Heart right ventricle (tissue), 16 donors: ENCODE measurements around the gene EXOC6. TPM values are rescaled to one million over a fixed set of nuclear protein-coding genes. Genes with fewer than 3 reads are reported as not detected.

Experiments
- ATAC-seq, 8 donors: fragments of 200-7000 bp; cut with Tn5 transposase; one replicate each; pipeline ENCODE4 v1.9.1; 2020; ENCODE audit warnings: mild to moderate bottlenecking in 8 of 8, moderate library complexity in 8 of 8, moderate number of reproducible peaks in 1 of 8
- DNase-seq, 2 donors: peaks; one replicate each; pipeline ENCODE4 v3.0.0-alpha.2; 2020
- H3K27ac ChIP-seq, 10 donors: fragments of 200-600 bp; sonication (generic) in 2 of 10; one replicate each; pipeline versions ENCODE4 v1.5.0 to v1.8.0; 2020 to 2022; ENCODE audit warnings: mild to moderate bottlenecking in 3 of 10
- H3K27me3 ChIP-seq, 7 donors: fragments of 200-600 bp; one replicate each; pipeline ENCODE4 v1.8.0; 2021 to 2022; ENCODE audit warnings: mild to moderate bottlenecking in 2 of 7
- H3K36me3 ChIP-seq, 9 donors: fragments of 200-600 bp; sonication (generic) in 1 of 9; one replicate each; pipeline versions ENCODE4 v1.5.0 to v1.8.0; 2020 to 2022; ENCODE audit warnings: mild to moderate bottlenecking in 2 of 9
- H3K4me1 ChIP-seq, 9 donors: fragments of 200-600 bp; sonication (generic) in 1 of 9; one replicate each; pipeline versions ENCODE4 v1.5.0 to v1.8.0; 2020 to 2022; ENCODE audit warnings: mild to moderate bottlenecking in 4 of 9
- H3K4me3 ChIP-seq, 10 donors: fragments of 200-600 bp; sonication (generic) in 2 of 10; one replicate each; pipeline versions ENCODE4 v1.5.0 to v1.8.0; 2020 to 2022; ENCODE audit warnings: mild to moderate bottlenecking in 7 of 10, moderate library complexity in 2 of 10
- H3K9me3 ChIP-seq, 11 donors: fragments of 200-600 bp in 10 of 11; sonication (generic) in 2 of 11; one replicate each; pipeline versions ENCODE4 v1.5.0 to v1.8.0; 2013 to 2022; ENCODE audit warnings: mild to moderate bottlenecking in 2 of 11, control low read depth in 1 of 11, moderate library complexity in 1 of 11
- CTCF ChIP-seq, 9 donors: fragments of 200-600 bp; sonication (generic) in 2 of 9; IDR thresholded peaks; one replicate each; pipeline versions ENCODE4 v1.5.0 to v1.8.0; 2021 to 2022; ENCODE audit warnings: antibody characterized with exemption in 9 of 9, mild to moderate bottlenecking in 5 of 9, moderate library complexity in 1 of 9
- WGBS, 2 donors: extraction: QIAGEN DNeasy Blood & Tissue Kit; methylation state at CpG; one replicate each; pipeline ENCODE4 v1.1.7; 2013; ENCODE audit warnings: inconsistent platforms in 1 of 2; 5-methylcytosine and 5-hydroxymethylcytosine counted together
- intact Hi-C, 10 donors: fragments of 100-400 bp; cut with DNase I; formaldehyde crosslinking; loops; one replicate each; pipeline versions ENCODE4 v1.11.1 to v1.14.2; 2022
- polyA plus RNA-seq, 2 donors: library from polyadenylated mRNA; stranded (reverse); fragments of 200-250 nt; gene quantifications; one replicate each; pipeline ENCODE4 v1.2.3, GENCODE V29; 2013
- total RNA-seq, 10 donors: library from RNA; stranded (reverse); fragmentation: NEBNext Ultra II Directional in 3 of 10; extraction: Animal tissue kit (Norgen Biotek cat#: 25700) in 3 of 10; gene quantifications; one replicate each; pipeline versions ENCODE4 v1.2.1 to v1.2.4, GENCODE V29; 2021 to 2023
- donor health status: Arrhythmogenic right ventricular cardiomyopathy.
- donor health status: ischemic (EF 13 %, LVEDD 7.1; RV severe dilation, severe dysfunction).
- donor health status: healthy with polysubstance abuse.
- donor health status: DM: no; HTN: yes; CAD: no.
- donor health status: DM: no; HTN: no; CAD: no.
- donor health status: ischemic (EF 25% LVEDD 6.9; RV normal size, moderate dysfunction).
- donor health status: ischemic (EF 25% LVEDD 5.7; RV mildly dilated, moderate dysfunction).
- donor health status: healthy.
- donor health status: DM: yes; HTN: yes; CAD: no.
- donor health status: Ischemic cardiomyopathy.
- donor health status: ischemic (EF 35%, LVEDD 5.7; RV mildly dilated, moderate dysfunction).
- donor health status: nonischemic (EF 11% LVEDD 7.7; RV severe dilation, severe dysfunction).
- donor health status: DM: yes; HTN: yes; CAD: no.
- donor health status: PGD.
- donor health status: ischemic (EF 29% LVEDD 5.4; RV normal size, mild dysfunction).
- donor health status: nonischemic (EF 23%, LVEDD 6.1; RV moderate dilation, normal function).

The EXOC6 gene
- total and polyA plus RNA-seq, 12 donors, result 3.3 to 11.7 (median 9.2) TPM

- no peak overlapping the region for H3K27ac ChIP-seq
- peaks cover 26 to 100% (median 95%) of the 10 kb centered on the region in 7 donors for H3K27me3 ChIP-seq
- WGBS, 2 donors, result 2 to 3% methylated on average over 34 of the region's 34 CpGs
- H3K9me3 ChIP-seq, result no peaks in the 10 kb centered on the region
- no peak for TF ChIP-seq CTCF (IDR thresholded peaks at IDR 0.05)
- peaks cover 9 to 50% (median 48%) of the 10 kb centered on the region in 9 donors for H3K4me1 ChIP-seq
- intact Hi-C loops, result no loop called here
- H3K36me3 ChIP-seq, result no peaks in the 10 kb centered on the region
- H3K4me3 ChIP-seq, result peak overlapping the region in 9 of 10 donors; percentile 32 to 55 (median 47)
- ATAC-seq (peak in 1 of 8 donors; percentile 19), DNase-seq (no peak)
These were observed 224.6 kb downstream of the EXOC6 start for GRCh38 chr10:93072713-93073538.

GRCh38 chr10:93073539-93074146, 225.3 kb downstream of the EXOC6 start, which contains the start of gene CYP26A1:
Gene CYP26A1 (plus strand): TSS chr10:93073893. CDS start chr10:93073935, 42 bp downstream.
- Histone ChIP-seq H3K27ac (no peak within 1 kb of the TSS), H3K4me3 (peak within 1 kb of the TSS; percentile 22 to 55 (median 42)), H3K4me1 (peaks cover 9 to 43% (median 41%) of the 10 kb centered on the region in 9 donors), H3K9me3 (no peaks in the 10 kb centered on the region), H3K36me3 (no peaks in the 10 kb centered on the region), H3K27me3 (peaks cover 26 to 100% (median 93%) of the 10 kb centered on the region in 7 donors)
- intact Hi-C loops, result no loop called here
- ATAC-seq (peak in 3 of 8 donors; percentile 9 to 38 (median 26)), DNase-seq (no peak)
- TF ChIP-seq CTCF (IDR thresholded peaks at IDR 0.05), result no peak
- 1% methylated on average over 48 to 52 of the region's 52 CpGs for WGBS, 2 donors

DNA sequence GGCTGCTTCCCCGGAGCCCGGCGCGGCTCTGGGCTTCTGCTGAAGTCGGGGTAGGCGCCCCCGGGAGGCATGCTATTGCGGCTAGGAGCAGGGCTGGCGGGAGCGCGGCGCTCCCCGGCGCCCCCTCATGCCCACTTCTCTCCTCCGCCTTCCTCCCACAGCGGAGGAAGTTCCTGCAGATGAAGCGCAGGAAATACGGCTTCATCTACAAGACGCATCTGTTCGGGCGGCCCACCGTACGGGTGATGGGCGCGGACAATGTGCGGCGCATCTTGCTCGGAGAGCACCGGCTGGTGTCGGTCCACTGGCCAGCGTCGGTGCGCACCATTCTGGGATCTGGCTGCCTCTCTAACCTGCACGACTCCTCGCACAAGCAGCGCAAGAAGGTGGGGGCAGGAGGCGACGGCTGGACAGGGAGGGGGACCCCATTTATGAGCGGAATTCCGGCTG, 225.9 kb downstream of the EXOC6 start:
- peaks cover 9 to 40% (median 37%) of the 10 kb centered on the region in 9 donors for H3K4me1 ChIP-seq
- intact Hi-C loops, result no loop called here
- peaks cover 26 to 100% (median 93%) of the 10 kb centered on the region in 7 donors for H3K27me3 ChIP-seq
- H3K4me3 ChIP-seq, result peak overlapping the region in 9 of 10 donors; percentile 32 to 49 (median 47)
- 0 to 1% methylated on average over 40 of the region's 40 CpGs for WGBS, 2 donors
- TF ChIP-seq CTCF (IDR thresholded peaks at IDR 0.05), result no peak
- no peaks in the 10 kb centered on the region for H3K9me3 ChIP-seq
- ATAC-seq (no peak), DNase-seq (no peak)
- H3K27ac ChIP-seq, result no peak overlapping the region
- no peaks in the 10 kb centered on the region for H3K36me3 ChIP-seq

DNA sequence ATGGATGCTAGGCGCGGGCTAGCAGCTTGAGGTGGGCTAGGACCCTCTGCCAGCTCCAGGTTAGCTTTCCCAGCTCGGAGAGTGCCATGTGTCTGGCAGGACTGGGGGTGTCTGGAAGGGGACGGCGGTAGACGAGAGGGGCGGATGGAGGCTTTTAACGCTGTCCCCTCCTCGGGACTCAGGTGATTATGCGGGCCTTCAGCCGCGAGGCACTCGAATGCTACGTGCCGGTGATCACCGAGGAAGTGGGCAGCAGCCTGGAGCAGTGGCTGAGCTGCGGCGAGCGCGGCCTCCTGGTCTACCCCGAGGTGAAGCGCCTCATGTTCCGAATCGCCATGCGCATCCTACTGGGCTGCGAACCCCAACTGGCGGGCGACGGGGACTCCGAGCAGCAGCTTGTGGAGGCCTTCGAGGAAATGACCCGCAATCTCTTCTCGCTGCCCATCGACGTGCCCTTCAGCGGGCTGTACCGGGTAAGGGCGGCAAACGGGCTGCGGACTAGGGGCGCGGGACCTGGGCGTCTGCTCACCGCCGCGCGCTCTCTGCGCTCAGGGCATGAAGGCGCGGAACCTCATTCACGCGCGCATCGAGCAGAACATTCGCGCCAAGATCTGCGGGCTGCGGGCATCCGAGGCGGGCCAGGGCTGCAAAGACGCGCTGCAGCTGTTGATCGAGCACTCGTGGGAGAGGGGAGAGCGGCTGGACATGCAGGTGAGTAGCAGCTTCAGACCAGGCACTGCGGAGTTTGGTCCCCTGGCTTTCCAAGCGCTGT, 226.5 kb downstream of the EXOC6 start:
- Histone ChIP-seq H3K27ac (no peak overlapping the region), H3K36me3 (no peaks in the 10 kb centered on the region), H3K4me3 (peak overlapping the region in 5 of 10 donors; percentile 47 to 49 (median 48)), H3K9me3 (no peaks in the 10 kb centered on the region), H3K4me1 (peaks cover 9 to 40% (median 36%) of the 10 kb centered on the region in 9 donors), H3K27me3 (peaks cover 26 to 100% (median 93%) of the 10 kb centered on the region in 7 donors)
- DNase-seq (no peak), ATAC-seq (no peak)
- no peak for TF ChIP-seq CTCF (IDR thresholded peaks at IDR 0.05)
- intact Hi-C loops, result no loop called here
- 2 to 3% methylated on average over 66 to 67 of the region's 67 CpGs for WGBS, 2 donors
